Kidney (tissue), 14 donors: ENCODE data around the gene WDR5. TPM values are rescaled to one million over a fixed set of nuclear protein-coding genes. Genes with fewer than 3 reads are reported as not detected.

Experiments used
- DNase-seq, 5 donors: peaks; one replicate each; pipeline ENCODE4 v3.0.0-alpha.2; 2013 to 2020
- FAIRE-seq: peaks from 2 replicates; lab custom pipeline; 2012; peaks lifted over from hg19 to GRCh38; lab: Jason Lieb, UNC
- H3K27ac ChIP-seq, 2 donors: one replicate each; pipeline ENCODE4 v1.7.0; 2013; ENCODE audit warnings: low read depth in 2 of 2, low read length in 2 of 2, inconsistent platforms in 1 of 2
- H3K27me3 ChIP-seq: one replicate; pipeline ENCODE4 v1.7.1; 2013; ENCODE audit warnings: low read length, inconsistent platforms; ENCODE audit not compliant: control insufficient read depth, insufficient read depth
- H3K36me3 ChIP-seq, 3 donors: one replicate each; pipeline versions ENCODE4 v1.7.0 to v1.7.1; 2013; ENCODE audit warnings: low read length in 3 of 3, control low read depth in 1 of 3, inconsistent platforms in 1 of 3; ENCODE audit not compliant: insufficient read depth in 3 of 3, control insufficient read depth in 2 of 3
- H3K4me1 ChIP-seq, 3 donors: one replicate each; pipeline versions ENCODE4 v1.7.0 to v1.7.1; 2013; ENCODE audit warnings: low read length in 3 of 3, inconsistent platforms in 1 of 3, low read depth in 1 of 3; ENCODE audit not compliant: control insufficient read depth in 2 of 3, insufficient read depth in 2 of 3
- H3K4me3 ChIP-seq, 3 donors: one replicate each; pipeline versions ENCODE4 v1.7.0 to v1.8.1; 2013; ENCODE audit warnings: low read length in 3 of 3, control low read depth in 1 of 3, inconsistent platforms in 1 of 3
- H3K9ac ChIP-seq, 3 donors: one replicate each; pipeline versions ENCODE4 v1.7.0 to v1.7.1; 2013; ENCODE audit warnings: low read length in 3 of 3, control low read depth in 1 of 3, inconsistent platforms in 1 of 3
- H3K9me3 ChIP-seq, 3 donors: one replicate each; pipeline versions ENCODE4 v1.7.0 to v1.7.1; 2013; ENCODE audit warnings: low read length in 3 of 3, control low read depth in 1 of 3, inconsistent platforms in 1 of 3; ENCODE audit not compliant: control insufficient read depth in 2 of 3, insufficient read depth in 1 of 3
- CTCF ChIP-seq: IDR thresholded peaks from 3 replicates; pipeline ENCODE4 v1.5.1; 2012; ENCODE audit warnings: mild to moderate bottlenecking, moderate library complexity, borderline replicate concordance; ENCODE audit not compliant: insufficient read depth; ENCODE audit errors: extremely low read depth
- intact Hi-C: fragments of 100-400 bp; cut with DNase I; formaldehyde crosslinking; loops from one replicate; pipeline ENCODE4 v1.11.1; 2022
- polyA plus RNA-seq: library from polyadenylated mRNA; stranded (reverse); fragments of 350-450 nt; fragmentation: Illumina TruSeq; extraction: RNeasy Lipid Tissue Mini Kit (QIAGEN cat#74804); gene quantifications from one replicate; pipeline ENCODE4 v1.2.3, GENCODE V29; 2014; ENCODE audit warnings: low read depth, low replicate concordance; ENCODE audit not compliant: insufficient read depth
- total RNA-seq: library from RNA; stranded (reverse); fragmentation: NEBNext Ultra II Directional; extraction: Animal tissue kit (Norgen Biotek cat#: 25700); gene quantifications from one replicate; pipeline ENCODE4 v1.2.1, GENCODE V29; 2021
- donor health status: control.
- donor health status: control.
- donor health status: control.
- donor health status: control.
- donor health status: control.
- donor health status: DM: yes; HTN: yes; CAD: no.
- donor health status: Normal renal cell carcinoma (clear cell type).

WDR5 gene
- total and polyA plus RNA-seq, 2 donors from 2014 or later = 18.8 to 25.4 TPM

GRCh38 chr9:134130503-134131375 lies 5.1 kb upstream of the WDR5 start:
- Histone ChIP-seq H3K27me3 (no peaks in the 10 kb centered on the region), H3K36me3 (no peaks in the 10 kb centered on the region), H3K4me1 (peaks cover 0 to 19% (median 7%) of the 10 kb centered on the region in 3 donors), H3K27ac (peak overlapping the region; percentile 76 to 77), H3K4me3 (peak overlapping the region in 1 of 3 donors; percentile 4), H3K9me3 (no peaks in the 10 kb centered on the region), H3K9ac (peak overlapping the region in 1 of 3 donors; percentile 35)
- intact Hi-C loops = no loop called here
- DNase-seq = peak; percentile 73 to 96 (median 80)
- TF ChIP-seq CTCF = no peak
- FAIRE-seq = no peak

GRCh38 chr9:134131471-134132207 lies 4.2 kb upstream of the WDR5 start:
- peak overlapping the region; percentile 76 to 77 for H3K27ac ChIP-seq
- H3K4me3 ChIP-seq = peak overlapping the region in 1 of 3 donors; percentile 4
- H3K27me3 ChIP-seq = no peaks in the 10 kb centered on the region
- no peak for TF ChIP-seq CTCF
- FAIRE-seq (no peak), DNase-seq (no peak)
- peaks cover 0 to 20% (median 7%) of the 10 kb centered on the region in 3 donors for H3K4me1 ChIP-seq
- H3K36me3 ChIP-seq = no peaks in the 10 kb centered on the region
- intact Hi-C loops = no loop called here
- H3K9me3 ChIP-seq = no peaks in the 10 kb centered on the region
- peak overlapping the region in 1 of 3 donors; percentile 35 for H3K9ac ChIP-seq

GRCh38 chr9:134132208-134132870 lies 3.5 kb upstream of the WDR5 start:
- FAIRE-seq (no peak), DNase-seq (peak in 1 of 5 donors; percentile 76)
- no peak overlapping the region for H3K9ac ChIP-seq
- H3K36me3 ChIP-seq = no peaks in the 10 kb centered on the region
- intact Hi-C loops = no loop called here
- no peaks in the 10 kb centered on the region for H3K9me3 ChIP-seq
- no peaks in the 10 kb centered on the region for H3K27me3 ChIP-seq
- no peak for TF ChIP-seq CTCF
- H3K4me1 ChIP-seq = peaks cover 0 to 27% (median 7%) of the 10 kb centered on the region in 3 donors
- no peak overlapping the region for H3K4me3 ChIP-seq
- no peak overlapping the region for H3K27ac ChIP-seq
